ENCODE results near the gene EMC1.

EMC1 gene

DNA sequence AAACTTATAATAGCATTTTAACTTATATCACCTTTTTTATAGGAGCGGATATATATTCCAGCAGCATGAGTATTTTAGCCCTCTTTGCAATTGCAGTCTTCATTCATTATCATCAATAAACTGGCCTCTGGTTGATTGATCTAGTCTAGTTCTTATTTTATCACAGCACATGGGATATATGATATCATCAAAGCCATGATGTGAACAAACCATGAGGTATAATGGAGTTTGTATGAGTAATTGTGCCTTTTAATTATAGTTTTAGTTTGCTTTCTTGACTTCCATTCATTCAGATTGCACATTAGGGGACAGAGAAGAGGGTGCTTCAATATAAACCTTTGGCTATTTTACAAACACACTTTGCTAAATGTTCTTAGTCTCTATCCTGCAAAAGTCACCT is 37.7 kb downstream of the EMC1 start:
- DNase-seq, result no peak

DNA sequence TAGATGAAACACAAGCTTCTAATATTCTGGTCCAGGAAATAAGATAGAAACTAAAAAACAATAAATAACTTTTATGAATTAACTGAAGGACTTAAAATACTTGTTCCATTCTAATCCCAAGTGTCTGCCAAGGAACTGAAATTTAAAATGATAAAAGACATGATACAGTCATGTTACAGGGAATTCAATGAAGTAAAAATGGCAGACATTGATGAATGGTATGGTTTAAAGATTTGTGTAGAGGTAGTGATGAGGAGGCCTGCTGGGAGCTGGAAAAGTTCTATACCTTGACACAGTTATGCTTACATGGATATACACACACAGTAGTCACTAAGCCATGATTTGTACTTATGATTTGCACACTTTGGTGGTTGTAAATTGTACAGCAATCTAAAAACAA is 39.2 kb downstream of the EMC1 start:
- no peak for DNase-seq

DNA sequence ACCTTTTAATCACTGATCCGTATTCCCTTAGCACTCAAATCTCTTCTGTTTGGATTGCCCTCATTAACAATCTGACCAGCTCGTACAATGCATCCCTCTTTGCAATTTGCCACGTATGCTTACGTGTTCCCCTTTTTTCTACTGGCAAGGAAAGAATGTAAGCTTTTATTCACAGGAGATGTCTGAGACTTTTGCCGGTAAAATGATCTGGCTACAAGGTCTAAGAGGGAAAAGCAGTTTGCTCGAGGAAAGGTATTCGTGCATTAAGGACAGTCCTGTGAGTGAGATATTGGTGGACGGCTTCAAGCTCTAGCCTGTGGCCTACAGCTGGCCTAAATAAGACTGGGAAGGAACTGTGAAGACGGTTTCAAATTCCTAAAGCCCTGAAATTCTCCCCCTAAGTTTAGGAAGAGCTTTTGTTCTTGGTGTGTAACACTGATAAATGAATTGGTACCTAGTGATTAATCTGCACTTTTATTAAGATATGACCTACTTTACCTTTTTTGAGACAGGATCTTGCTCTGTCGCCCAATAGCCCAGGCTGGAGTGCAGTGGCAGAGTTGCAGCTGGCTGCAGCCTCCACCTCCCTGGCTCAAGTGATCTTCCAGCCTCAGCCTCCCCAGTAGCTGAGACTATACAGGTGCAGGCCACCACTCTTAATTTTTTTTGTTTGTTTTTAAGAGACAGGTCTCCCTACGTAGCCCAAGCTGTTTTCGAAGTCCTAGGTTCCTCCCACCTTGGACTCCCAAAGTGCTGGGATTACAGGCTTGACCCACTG is 40.4 kb downstream of the EMC1 start:
- no peak for DNase-seq

DNA sequence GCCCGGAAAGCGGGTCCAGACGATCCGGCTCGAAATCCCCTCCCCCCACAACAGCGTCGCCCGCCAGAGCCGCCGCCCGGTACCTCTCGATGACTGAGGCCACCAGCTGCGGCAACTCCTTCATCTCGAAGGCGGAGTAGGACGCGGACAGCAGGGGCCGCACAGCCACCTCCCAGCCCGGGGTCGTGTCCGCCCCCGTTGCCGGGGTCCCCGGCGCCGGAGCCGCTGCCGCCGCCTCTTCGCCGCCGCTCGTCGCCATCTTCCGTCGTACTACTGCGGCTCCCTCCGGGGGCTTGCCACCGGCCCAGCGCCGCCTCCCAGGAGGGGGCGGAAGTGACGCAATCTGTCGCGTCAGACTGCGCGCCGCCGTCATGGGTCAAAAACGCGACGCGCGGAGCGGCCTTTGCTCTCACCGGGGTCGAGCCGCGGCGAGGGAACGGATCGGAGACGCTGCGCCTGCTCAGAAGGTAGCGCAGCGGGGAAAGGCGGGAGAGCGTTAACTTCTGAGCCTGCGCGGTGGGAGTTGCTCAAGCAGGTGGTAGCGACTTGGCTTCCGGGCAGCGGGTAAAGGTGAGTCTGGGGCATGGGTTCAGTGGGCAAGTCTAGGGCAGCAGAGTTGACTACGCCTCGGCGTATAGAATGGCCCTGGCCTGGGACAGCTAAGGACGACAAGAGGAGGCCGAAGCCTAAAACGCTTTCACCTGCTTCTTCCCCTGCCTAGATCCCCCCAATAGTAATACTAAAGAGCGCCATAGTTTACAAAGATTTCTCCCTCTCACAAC is 41.1 kb downstream of the EMC1 start, which contains the start of gene UBR4:
TSS of gene UBR4 (minus strand) at position 277 of the 782 bp plus-strand sequence. CDS start at position 259, 18 bp downstream.
- peak; percentile 96 to 97 for DNase-seq

DNA sequence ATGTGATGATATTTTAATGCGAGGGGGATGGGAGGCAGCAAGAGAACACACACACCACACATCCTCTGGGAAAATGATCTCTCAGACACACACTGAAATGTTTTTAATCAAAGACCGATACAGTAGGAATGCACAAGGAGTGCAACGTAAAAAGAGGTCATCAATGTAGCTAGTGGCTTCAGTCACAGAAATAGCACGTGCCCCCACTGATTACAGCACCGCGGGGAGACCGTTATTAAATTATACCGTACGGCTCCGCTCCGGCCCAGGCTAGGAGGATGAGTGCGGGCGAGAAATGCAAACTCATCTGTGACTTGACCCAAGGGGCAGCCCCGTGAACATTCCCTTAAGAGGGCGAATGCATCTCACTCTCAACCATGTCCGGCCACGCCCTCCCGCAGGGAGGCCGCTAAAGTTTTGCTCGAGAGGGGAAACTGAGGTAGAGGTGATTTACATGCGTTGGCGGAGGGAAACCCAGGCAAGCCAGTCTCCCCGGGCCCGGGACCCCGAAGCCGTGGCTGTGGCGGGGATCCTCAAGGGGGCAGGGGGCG is 41.8 kb downstream of the EMC1 start:
- DNase-seq, result peak; percentile 76 to 82

DNA sequence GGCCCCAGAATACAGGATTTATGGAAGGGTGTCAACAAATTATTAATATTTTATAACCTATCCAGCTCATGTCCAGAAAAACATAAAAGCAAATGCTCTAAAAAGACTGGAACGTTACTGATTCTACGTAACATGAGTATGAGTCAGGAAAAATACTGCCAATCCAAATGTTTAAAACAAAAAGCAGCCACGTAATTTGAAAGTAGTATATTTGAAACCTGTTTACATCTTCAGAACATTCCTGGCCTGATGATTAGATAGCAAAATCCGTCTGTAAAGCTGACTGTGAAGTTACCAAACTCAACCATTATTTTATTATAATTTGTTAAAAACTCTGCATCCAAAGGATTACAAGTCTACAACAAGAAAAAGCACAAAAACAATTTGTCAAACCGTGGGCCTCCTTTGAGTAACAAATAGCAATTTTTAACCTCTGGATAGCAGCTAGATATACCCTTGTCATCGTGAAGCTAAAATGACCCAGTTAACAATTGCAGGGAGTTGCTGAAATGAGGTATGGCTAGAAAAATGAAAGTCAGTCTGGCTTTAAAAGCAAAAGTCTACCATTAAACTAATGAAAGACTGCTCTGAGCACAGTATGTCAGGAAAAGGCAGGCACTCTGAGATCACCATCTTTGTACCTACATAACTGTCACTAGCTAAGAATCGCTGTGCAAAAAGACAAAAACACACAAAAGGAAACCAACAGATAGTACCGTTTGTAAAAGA is 42.5 kb downstream of the EMC1 start:
- DNase-seq, result no peak

DNA sequence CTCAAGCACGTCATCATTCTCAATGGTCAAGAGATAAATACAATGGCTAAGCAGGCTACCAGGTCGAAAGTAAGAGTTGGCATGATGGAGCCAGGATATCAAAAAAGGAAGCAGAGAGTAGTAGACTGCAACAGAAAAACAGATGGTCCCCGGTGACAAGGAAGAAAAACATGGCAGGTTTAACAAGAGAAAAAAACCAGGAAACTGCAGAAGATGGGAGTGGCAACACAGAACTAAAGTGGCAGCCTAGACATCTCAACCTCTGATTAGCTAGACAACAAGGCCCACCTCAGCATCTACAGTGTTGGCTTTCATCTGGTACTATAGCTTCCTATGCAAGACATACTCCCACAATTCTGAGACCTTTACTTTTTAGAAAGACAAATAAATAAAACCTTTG is 44.4 kb downstream of the EMC1 start:
- DNase-seq, result no peak

DNA sequence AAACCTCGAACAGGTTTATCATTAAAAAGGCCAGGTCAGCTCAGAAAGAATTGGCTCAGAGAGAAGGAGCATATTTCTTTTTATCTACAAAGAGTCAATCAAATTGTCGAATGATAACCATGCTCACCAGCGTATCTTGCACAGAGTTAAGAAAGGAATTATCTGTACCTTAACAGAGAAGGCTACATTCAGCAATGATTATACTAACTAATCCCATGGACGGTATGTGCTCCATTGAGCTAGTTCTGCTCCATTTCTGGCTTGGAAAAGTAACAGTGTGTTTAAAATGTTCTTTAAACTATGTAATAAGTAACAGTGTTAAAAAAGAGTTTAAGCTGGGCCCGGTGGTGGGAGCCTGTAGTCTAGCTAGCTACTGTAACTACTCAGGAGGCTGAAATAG is 45.5 kb downstream of the EMC1 start:
- DNase-seq, result no peak

DNA sequence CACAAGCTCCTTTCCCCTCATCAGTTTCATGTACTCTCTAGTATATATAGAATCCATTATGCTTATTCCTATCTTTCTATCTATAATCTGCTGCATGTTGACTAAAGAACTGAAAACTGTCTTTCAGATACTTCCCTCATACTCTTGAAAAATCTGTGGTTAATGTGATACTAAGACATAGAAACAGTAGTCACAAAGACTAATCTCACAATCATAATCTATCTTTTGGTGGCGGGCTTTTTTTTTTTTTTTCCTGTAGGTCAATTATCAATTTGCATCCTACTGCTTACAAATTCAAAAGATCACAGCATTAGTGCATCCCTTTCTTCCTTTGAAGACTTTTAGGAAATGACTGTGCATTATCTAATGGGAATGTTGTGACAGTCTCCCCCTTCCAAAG is 45.9 kb downstream of the EMC1 start:
- no peak for DNase-seq

DNA sequence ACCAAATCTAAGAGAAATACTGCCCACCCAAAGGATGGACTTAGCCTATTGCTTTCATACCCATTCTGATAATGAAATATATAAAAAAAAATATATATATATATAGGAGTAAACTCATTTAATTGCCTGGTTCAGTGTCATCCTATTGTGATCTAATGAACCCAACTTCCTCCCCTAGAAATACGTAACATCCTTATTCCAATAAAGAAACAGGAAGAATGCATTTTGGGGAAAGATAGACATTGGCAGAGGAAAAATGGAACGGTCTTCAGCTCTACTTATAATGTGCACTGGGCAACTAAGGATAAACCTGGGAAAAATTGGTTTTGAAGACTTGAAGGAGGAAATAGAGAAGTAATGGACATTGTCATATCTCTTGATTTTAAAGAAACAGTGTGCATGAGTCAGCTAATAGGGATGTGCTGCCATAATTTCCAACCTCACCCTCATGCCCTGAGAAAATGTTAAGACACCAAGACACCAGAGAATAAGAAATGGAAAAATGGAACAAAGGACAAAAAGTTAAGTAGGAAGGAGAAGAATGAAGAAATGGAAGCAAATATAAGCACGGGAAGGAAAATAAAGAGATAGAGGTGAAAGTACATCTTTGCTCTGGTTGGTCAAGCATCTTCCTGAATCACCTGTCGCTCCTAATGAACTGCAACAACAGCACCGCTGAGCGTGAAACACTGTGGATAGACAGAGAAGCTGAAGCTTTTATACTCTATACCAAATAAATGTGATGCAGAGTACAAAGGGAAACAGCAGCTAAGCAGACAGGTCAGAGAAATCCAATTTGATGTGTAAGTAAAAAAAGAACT is 46.7 kb downstream of the EMC1 start:
- DNase-seq, result no peak

DNA sequence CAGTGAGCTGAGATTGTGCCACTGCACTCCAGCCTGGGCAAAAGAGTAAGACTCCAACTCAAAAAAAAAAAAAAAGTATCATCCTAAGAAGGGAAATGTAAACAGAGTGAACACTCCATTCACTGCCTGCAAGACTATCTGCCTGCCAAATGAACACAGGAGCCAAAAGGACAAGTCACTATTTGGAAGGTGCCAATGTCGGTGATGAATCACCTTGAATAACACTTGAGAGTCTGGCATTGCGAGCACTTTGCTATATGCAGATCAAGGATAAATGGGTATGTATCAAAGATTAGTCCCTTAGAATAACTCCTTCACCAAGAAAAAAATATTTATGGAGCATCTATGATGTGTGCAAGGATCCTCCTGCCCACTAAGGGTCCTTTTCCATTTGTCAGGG is 47.9 kb downstream of the EMC1 start:
- no peak for DNase-seq

DNA sequence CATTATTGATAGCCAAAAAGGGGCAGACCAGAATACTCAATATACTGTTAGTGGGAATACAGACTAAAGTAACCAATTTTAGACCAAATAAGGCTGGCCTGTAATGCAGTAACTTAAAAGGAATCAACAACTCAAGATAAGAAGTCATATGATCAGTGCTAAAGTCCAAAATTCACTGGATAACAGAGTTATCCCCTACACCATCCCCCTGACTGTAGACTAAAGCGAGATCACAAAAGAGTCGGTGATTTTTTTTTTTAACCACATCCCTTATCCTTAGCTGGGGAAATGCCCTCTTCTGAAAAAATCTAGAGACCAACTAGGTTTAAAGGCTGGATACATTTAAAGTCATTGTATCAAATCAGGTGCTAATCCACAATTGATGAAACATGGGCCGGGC is 48.9 kb downstream of the EMC1 start:
- no peak for DNase-seq

DNA sequence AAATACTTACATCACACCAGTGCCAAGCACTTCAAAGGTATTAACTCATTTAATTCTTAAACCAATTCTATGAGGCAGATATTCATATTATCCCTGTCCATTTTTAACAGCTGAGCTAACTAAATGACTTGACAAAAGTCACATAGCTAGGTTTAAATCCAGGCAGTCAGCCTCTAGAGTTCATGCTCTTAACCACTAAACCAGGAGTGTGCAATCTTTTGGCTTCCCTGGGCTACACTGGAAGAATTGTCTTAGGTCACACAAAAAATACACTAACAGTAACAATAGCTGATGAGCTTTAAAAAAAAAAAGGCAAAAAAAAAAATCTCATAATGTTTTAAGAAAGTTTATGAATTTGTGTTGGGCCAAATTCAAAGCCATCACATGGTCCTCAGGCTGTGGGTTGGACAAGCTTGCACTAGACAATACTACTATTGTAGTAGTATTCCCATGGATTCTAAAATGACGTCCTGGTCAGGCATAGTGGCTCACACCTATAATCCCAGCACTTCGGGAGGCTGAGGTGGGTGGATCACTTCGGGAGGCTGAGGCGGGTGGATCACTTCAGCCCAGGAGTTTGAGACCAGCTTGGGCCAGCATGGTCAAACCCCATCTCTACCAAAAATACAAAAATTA is 51.2 kb downstream of the EMC1 start:
- no peak for DNase-seq

DNA sequence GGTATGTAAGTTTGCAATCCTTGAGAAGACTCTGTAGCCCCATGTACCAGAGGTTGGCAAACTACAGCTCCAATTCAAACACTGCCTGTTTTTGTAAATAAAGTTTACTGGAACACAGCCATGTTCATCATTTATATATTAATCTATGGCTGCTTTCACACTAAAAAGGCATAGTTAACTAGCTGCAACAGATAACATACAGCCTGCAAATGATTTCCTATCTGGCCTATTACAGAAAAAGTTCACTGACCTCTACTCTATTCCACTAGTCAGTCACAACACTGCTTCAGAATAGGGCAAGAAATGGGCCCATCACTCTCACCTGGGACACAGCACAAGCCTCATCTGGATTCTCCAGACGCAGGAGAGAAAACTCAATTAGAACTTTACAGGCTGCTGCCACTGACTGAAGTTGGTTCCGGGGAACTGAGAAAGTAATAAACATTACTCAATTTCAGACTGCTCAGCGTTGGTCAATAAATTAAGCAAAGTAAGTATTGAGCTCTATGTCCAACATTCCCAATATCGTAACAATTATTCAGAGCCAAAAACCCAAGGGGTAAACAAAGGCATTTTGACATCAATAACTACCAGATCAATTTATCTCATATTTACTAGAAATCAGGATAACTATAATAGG is 51.9 kb downstream of the EMC1 start:
- DNase-seq, result no peak

DNA sequence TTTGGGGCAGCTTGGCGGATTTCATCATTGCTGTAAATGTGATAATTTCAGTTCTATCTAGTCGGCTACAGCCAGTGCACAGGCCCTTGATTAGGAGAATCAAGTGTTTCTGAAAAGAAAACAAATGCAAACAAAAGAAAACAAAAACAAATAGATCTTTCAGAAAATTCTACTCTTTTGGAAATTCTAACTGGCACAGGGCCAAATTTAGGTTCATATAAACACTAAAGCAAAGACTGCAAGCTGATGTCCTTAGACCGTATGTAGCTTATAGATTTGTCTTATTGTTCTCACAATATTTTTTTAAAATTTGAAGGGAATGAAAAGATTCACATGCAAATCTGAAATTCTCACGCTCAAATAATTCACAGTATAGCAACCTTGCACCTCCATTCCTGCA is 52.5 kb downstream of the EMC1 start:
- DNase-seq, result no peak

DNA sequence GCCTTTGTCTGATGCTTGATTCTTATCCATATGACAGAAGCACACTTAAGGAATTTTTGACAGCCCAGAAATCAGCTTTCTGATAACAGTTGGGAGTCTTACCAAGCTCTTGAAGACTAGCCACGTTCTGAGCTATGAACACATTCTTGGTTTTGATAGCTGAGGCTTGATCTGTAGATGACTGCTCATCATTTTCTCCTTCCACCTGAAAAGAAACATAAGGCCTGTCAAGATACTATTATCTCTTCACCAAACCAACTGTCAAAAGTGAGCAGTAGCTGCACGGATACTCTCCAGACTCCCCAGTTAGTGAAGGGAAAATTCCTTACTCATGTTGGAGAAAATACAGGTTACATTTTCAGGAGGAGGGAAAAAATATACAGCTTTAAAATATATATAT is 53.5 kb downstream of the EMC1 start:
- no peak for DNase-seq

DNA sequence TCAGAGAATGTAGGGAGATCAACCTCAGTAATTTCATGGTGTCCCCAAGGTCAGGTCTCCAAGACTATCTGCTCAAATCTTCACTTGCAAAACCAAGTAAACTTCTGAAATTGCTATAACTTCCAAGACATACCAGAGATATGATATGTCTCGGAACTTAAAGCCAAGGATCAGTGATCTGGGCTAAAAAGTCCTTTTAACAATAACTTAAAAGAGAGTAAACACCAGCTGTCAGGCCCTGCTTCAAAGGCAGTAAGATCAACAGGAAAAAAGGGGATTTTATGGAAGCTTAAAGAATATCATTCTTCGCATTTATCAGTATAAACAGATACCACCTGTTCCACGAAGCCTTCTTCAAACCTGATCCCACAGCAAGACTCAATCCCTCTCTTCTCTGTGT is 55.0 kb downstream of the EMC1 start:
- DNase-seq, result no peak

DNA sequence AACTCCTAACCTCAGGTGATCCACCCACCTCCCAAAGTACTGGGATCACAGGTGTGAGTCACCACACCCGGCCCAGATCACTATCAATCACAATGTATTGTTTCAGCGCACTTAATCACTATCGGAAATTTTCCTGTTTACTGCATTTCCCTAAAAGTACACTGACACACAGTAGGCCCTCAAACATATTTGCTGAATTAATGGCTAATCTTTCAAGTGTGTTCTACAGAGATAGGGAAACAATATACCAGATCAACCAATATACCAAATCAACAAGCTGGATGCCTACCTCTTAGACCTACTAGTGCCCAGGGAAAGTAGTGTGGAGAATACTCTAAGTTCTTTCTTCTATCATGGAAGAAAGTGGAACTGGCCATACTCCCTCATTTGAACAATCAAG is 58.3 kb downstream of the EMC1 start:
- DNase-seq, result no peak

DNA sequence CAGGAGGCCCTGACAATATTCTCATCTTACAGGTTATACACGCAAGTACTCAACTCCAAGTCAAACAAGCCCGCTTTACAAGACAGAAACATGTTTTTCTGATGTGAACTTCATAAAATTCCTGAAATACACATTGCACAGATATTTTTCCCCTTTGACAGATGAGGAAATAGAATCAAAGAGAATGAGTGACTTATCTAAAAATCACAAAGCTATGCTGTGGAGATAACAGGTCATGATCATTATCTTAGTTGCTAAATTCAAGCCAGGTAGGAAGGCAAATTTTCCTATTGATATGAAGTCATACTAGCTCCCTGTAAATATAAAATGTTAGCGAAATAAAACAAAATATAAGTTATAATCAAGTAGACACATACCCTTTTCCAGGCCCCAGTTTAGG is 59.5 kb downstream of the EMC1 start:
- no peak for DNase-seq

DNA sequence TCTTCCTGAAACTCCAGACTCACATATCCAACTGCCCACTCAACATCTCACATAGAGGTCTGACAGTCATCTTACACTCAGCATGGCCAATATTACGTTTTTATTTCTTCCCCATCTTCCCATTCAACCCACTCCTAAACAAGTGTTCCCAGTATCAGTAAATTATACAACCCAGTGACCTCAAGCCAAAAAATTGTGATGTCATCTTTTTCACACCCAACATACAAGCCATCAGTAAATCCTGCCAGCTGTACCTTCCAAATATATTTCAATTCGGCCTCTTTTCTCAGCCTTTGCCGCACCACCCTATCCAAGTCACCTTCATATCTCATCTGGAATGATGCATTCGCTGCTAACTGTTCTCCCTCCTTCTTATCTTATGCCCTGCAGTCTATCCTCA is 60.9 kb downstream of the EMC1 start:
- no peak for DNase-seq

DNA sequence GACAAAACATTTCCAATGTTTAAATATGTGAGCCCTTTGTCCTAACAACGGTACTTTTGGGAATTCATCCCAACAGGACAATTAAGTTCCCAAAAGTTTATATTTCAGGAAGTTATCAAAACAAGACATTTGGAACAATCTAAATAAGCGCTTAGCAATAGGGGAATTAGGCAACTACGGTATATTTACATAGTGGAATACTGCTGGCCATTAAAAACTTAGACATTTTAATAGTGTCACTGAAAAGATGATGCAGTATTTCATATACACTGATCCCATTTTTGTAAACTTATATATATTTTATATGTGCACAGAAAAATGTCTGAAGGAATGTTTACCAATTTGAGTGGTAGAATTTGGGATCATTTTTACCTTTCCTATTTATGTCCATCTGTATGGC is 62.1 kb downstream of the EMC1 start:
- DNase-seq, result no peak

DNA sequence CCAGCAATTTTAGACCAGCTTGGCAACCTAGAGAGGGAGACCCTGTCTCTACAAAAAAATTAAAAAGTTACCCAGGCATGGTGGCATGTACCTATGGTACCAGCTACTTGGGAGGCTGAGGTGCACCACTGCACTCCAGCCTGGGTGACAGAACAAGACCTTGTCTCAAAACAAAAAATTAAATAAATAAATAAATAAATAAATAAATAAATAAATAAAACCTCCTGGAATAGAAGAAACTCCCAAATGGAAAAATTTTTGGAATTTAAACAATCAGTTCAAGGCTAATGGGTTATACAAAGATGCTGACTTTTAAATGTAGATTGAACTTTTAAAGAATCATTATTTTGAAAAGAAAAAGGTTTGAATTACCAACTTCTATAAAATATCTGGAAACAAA is 63.5 kb downstream of the EMC1 start:
- DNase-seq, result no peak
